GM03348 (cell line): Measurements from ENCODE around the gene PSMD3.

Experiments
- DNase-seq: peaks from one replicate; pipeline ENCODE4 v3.0.0; 2012; ENCODE audit warnings: low spot score

Gene PSMD3

GRCh38 chr17:40022961-40023541 lies 42.4 kb downstream of the PSMD3 start:
- no peak for DNase-seq

- no peak for DNase-seq
Observed at GRCh38 chr17:40023590-40024292, 43.1 kb downstream of the PSMD3 start.

DNA sequence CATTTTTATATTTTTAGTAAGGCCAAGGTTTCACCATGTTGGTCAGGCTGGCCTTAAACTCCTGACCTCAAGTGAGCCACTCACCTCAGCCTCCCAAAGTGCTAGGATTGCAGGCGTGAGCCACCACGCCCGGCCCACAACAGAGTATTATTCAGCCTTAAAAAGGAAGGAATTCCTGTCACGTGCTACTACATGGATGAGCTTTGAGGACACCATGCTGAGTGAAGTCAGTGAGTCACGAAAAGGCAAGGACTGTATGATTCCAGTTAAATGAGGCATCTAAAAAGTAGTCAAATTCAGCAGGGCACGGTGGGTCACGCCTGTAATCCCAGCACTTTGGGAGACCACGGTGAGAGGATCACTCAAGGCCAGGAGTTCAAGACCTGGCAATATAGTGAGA lies 44.3 kb downstream of the PSMD3 start:
- peak; percentile 6 for DNase-seq

- DNase-seq = no peak
Observed at GRCh38 chr17:40025559-40025958, 45.0 kb downstream of the PSMD3 start.

DNA sequence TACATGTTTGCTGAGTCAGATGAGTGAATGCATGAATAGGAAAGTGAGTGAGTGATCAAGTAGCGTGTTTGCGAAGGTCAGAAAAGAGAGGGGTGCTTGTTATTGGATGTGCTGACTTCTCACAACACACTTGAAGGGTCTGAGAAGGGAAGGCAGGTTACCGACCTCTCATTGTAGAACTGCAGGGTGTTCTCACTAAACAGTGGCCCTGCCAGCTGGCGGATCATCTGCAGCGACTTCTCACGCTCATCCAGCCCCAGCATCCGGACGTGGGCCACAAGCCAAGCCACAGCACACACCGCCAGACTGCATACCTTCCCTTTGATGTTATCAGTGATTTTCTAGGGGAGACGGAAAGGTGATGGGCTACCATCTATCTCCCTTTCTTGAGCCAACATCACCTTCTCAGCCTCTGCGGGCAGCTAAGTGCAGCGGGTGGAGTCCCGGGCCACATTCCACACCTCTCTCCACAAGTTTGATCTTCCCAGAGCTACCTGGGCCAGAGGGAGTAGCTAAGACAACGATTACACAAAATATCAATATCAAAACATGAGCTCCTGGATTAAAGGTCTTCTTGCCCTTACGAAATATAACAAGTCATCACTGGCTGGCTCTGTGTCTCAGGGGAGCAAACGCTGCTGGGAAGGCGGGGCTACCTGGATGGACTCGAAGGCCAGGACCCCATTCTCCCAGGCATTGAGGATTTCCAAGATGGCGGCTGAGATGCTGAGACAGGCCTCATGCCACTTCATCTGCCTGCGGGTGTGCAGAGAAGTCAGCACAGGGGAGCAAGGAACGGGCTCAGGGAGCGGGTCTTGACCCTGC lies 45.6 kb downstream of the PSMD3 start:
- peak; percentile 2 for DNase-seq

- peak; percentile 91 for DNase-seq
Observed at GRCh38 chr17:40026816-40027613, 46.4 kb downstream of the PSMD3 start.

DNA sequence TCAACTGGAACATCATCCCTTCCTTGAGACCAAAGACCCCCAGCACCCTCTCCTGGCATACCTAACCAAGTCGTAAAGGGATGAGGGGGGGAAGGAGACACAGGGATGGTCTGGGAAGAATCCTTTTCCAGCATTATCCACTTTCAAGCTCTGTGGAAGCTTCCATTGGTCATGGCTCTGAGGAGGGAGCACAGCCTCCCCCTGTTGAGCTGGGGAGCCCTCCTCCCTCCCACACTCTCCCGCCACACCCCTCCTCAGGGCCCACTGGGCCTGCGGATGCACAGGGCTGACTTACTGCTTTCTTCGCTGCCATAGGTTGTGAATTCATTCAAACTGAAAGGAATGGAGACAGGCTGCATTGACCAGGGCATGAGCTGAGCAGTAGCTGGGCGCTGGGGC lies 47.0 kb downstream of the PSMD3 start:
- peak; percentile 4 for DNase-seq

- DNase-seq = peak; percentile 0
Observed at GRCh38 chr17:40028595-40028994, 48.0 kb downstream of the PSMD3 start.

- no peak for DNase-seq
Observed at GRCh38 chr17:40031706-40032105, 51.1 kb downstream of the PSMD3 start.

DNA sequence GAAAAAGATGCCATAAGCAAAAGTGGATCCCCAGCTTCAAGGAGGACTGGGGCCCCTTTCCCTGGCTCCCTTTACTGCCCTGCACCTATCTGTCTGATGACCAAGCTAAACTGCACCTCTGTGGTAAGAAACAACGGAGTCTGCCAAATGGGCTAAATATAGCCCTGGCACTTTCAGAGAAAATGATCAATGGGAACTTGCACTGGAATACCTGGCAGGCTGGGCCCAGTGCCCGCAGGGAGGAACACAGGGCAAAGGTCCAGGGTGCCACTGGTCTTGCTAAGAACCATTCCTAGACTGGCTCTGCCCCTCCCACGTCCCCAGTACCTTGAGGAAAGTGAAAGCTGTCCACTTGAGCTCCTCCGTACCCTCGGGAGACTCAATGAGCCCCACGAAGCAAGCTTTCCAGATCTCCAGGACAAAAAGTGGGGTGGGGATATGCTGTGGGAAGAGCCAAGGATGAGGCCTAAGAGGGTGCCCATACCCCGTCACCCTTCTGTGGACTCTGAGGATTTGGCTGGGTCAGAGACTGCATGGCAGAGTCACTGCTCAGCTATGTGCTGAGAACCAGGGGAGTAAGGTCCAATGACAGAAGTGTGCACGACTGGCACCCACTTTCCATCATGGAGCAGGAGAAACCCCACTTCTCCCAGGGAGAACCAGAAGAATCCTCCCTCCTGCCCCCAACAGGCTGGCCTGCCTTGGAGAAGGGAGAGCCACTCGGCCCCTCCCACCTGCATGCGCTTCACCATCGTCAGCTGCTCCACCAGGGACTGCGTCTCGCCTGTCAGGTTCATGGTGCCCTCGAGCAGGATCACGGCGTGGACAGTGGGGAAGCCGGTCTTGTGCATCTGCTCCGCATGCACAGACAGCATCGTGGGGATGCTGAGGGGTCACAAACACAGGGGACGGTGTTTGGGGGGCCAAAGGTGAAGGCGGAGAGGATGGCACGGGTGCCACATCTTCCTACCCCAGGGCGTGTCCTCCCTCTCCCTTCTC lies 52.0 kb downstream of the PSMD3 start:
- no peak for DNase-seq

GRCh38 chr17:40033339-40033738 lies 52.7 kb downstream of the PSMD3 start:
- no peak for DNase-seq

GRCh38 chr17:40034426-40035161 lies 54.0 kb downstream of the PSMD3 start:
- no peak for DNase-seq

DNA sequence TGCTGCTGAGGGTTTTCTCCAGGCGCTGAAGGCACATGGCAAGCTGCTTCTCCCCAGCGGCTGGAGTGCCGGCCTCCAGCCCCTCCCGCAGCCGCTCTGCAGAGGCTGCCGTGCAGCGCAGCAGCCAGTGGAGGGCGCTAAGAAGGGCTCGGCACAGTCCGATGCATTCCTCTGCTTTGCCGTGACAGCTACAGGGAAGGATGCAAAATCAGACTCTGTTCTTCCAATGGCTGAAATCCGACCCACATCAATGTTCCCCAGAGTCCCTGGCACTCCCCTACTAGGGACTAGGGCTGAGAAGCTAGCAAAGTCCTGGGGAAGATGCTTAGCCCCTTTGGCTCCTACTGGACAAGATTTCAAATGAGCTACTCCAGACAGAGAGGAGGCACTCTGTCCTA lies 54.6 kb downstream of the PSMD3 start:
- peak; percentile 44 for DNase-seq

- DNase-seq = peak; percentile 86
Observed at GRCh38 chr17:40038882-40039513, 58.4 kb downstream of the PSMD3 start.

DNA sequence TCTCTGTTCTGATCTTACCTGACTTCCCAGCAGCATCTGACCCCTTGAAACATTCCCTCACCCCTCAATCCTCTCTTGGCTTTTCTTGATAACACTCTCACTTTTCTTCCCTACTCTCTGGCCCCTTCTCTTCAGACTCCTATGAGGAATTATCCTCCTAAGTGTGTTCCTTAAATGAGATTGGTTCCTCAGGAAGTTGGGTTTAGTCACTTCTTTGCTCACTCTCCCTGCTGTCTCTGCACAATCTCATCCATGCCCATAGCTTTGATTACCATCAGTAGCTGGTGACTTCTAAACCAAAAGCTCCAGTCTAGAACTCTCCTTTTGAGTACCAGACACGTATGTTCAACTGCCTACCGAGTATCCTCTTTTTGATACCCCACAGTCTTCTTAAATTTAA lies 60.6 kb downstream of the PSMD3 start:
- no peak for DNase-seq
